H1 (cell line): ENCODE data around the gene COX19. TPM values are rescaled to one million over a fixed set of nuclear protein-coding genes. Genes with fewer than 3 reads are reported as not detected.

Experiments
- CTCF ChIA-PET: fragments of 300-600 bp; sonication (Branson Sonifier 250); formaldehyde crosslinking; loops from one replicate; lab custom pipeline; 2021; ENCODE audit not compliant: partially characterized antibody; lab: Charles Lee
- POLR2A ChIA-PET: fragments of 300-600 bp; sonication (Branson Sonifier 250); formaldehyde crosslinking; loops from one replicate; lab custom pipeline; 2021; ENCODE audit warnings: inconsistent platforms; ENCODE audit not compliant: partially characterized antibody; lab: Charles Lee
- DNase-seq, 2 experiments: peaks; one replicate each; pipeline versions ENCODE4 v3.0.0 to v3.0.0-alpha.2; 2010 to 2022; ENCODE audit warnings: low spot score in 2 of 2, low read depth in 1 of 2, mixed read lengths in 1 of 2
- FAIRE-seq: peaks from 2 replicates; lab custom pipeline; 2011; peaks lifted over from hg19 to GRCh38; lab: Jason Lieb, UNC
- H2AFZ ChIP-seq: 2 replicates; pipeline ENCODE4 v1.8.1; 2012; ENCODE audit warnings: low read length, inconsistent platforms
- H2AK5ac ChIP-seq: 2 replicates; pipeline ENCODE4 v1.6.1; 2013; ENCODE audit warnings: low read depth, low read length
- H2BK120ac ChIP-seq: replicated peaks from 2 replicates; pipeline ENCODE3; 2013; ENCODE audit warnings: low read depth, low read length, inconsistent platforms
- H2BK12ac ChIP-seq: 2 replicates; pipeline ENCODE4 v1.6.1; 2013; ENCODE audit warnings: low read depth, low read length
- H2BK15ac ChIP-seq: 2 replicates; pipeline ENCODE4 v1.6.1; 2013; ENCODE audit warnings: low read length
- H2BK20ac ChIP-seq: 2 replicates; pipeline ENCODE4 v1.6.1; 2013; ENCODE audit warnings: low read length
- H2BK5ac ChIP-seq: 2 replicates; pipeline ENCODE4 v1.6.1; 2013; ENCODE audit warnings: low read depth, low read length
- H3K14ac ChIP-seq: 2 replicates; pipeline ENCODE4 v1.6.1; 2013; ENCODE audit warnings: inconsistent platforms; ENCODE audit not compliant: insufficient read length
- H3K18ac ChIP-seq: 2 replicates; pipeline ENCODE4 v1.6.1; 2013; ENCODE audit warnings: low read length; ENCODE audit errors: extremely low read depth
- H3K23ac ChIP-seq: 2 replicates; pipeline ENCODE4 v1.6.1; 2013; ENCODE audit warnings: inconsistent platforms; ENCODE audit not compliant: insufficient read length
- H3K23me2 ChIP-seq: 2 replicates; pipeline ENCODE4 v1.6.1; 2013; ENCODE audit warnings: low read depth, low read length
- H3K27ac ChIP-seq: 2 replicates; pipeline ENCODE4 v1.6.1; 2011; ENCODE audit warnings: low read depth, low read length, inconsistent platforms
- H3K27me3 ChIP-seq, 4 experiments: replicated peaks in 1 of 4; 1 replicate in 1 of 4; 2 replicates in 3 of 4; pipeline versions ENCODE4 v1.6.1 to v1.8.1; 2011 to 2013; ENCODE audit warnings: low read length in 3 of 4, mild to moderate bottlenecking in 3 of 4, inconsistent platforms in 2 of 4, mixed read lengths in 2 of 4, moderate library complexity in 1 of 4; ENCODE audit not compliant: control insufficient read depth in 3 of 4, insufficient read depth in 3 of 4; ENCODE audit errors: extremely low read depth in 1 of 4
- H3K36me3 ChIP-seq, 4 experiments: 2 replicates each; pipeline versions ENCODE4 v1.6.1 to v1.8.1; 2011 to 2013; ENCODE audit warnings: mild to moderate bottlenecking in 4 of 4, low read length in 3 of 4, moderate library complexity in 2 of 4, control low read depth in 1 of 4, inconsistent platforms in 1 of 4; ENCODE audit not compliant: insufficient read depth in 4 of 4, control insufficient read depth in 2 of 4
- H3K4ac ChIP-seq: replicated peaks from 2 replicates; pipeline ENCODE3; 2013; ENCODE audit warnings: low read length, low read depth, mixed read lengths, inconsistent platforms; ENCODE audit not compliant: insufficient read length
- H3K4me1 ChIP-seq, 4 experiments: replicated peaks in 1 of 4; 1 replicate in 1 of 4; 2 replicates in 3 of 4; pipeline versions ENCODE4 v1.6.1 to v1.8.1; 2011 to 2013; ENCODE audit warnings: low read length in 3 of 4, inconsistent platforms in 2 of 4, mixed read lengths in 1 of 4; ENCODE audit not compliant: insufficient read depth in 4 of 4, control insufficient read depth in 3 of 4
- H3K4me2 ChIP-seq, 2 experiments: 2 replicates each; pipeline versions ENCODE4 v1.6.1 to v1.8.1; 2011 to 2013; ENCODE audit warnings: low read depth in 2 of 2, low read length in 2 of 2, control low read depth in 1 of 2, inconsistent platforms in 1 of 2, mild to moderate bottlenecking in 1 of 2; ENCODE audit not compliant: insufficient read depth in 1 of 2
- H3K4me3 ChIP-seq, 4 experiments: fragments of 200-600, 300-600 bp in 1 of 4; sonication (generic), shearing (Covaris generic), sonication (Bioruptor Twin) in 1 of 4; 2 replicates each; pipeline versions ENCODE4 v1.5.1 to v1.8.1; 2011 to 2016; ENCODE audit warnings: low read length in 4 of 4, low read depth in 3 of 4, control low read depth in 2 of 4, inconsistent platforms in 2 of 4, mild to moderate bottlenecking in 2 of 4, mixed read lengths in 1 of 4, moderate library complexity in 1 of 4; ENCODE audit not compliant: insufficient read depth in 2 of 4; ENCODE audit errors: extremely low read depth in 1 of 4
- H3K56ac ChIP-seq: replicated peaks from 2 replicates; pipeline ENCODE3; 2013; ENCODE audit warnings: low read depth, mild to moderate bottlenecking, mixed read lengths, low read length, inconsistent platforms; ENCODE audit not compliant: insufficient read length
- H3K79me1 ChIP-seq: 2 replicates; pipeline ENCODE4 v1.6.1; 2013; ENCODE audit warnings: low read depth, low read length, control low read depth
- H3K79me2 ChIP-seq, 2 experiments: 2 replicates each; pipeline versions ENCODE4 v1.6.1 to v1.8.1; 2012 to 2013; ENCODE audit warnings: low read length in 2 of 2, mild to moderate bottlenecking in 2 of 2, inconsistent platforms in 1 of 2; ENCODE audit not compliant: insufficient read depth in 2 of 2, control insufficient read depth in 1 of 2
- H3K9ac ChIP-seq, 4 experiments: replicated peaks in 1 of 4; 1 replicate in 1 of 4; 2 replicates in 3 of 4; pipeline versions ENCODE4 v1.6.1 to v1.8.1; 2011 to 2013; ENCODE audit warnings: low read depth in 3 of 4, low read length in 3 of 4, control low read depth in 2 of 4, mild to moderate bottlenecking in 2 of 4, moderate library complexity in 2 of 4, inconsistent platforms in 1 of 4; ENCODE audit errors: extremely low read depth in 1 of 4
- H3K9me3 ChIP-seq, 2 experiments: 2 replicates each; pipeline versions ENCODE4 v1.6.1 to v1.8.1; 2012 to 2013; ENCODE audit warnings: mild to moderate bottlenecking in 2 of 2, moderate library complexity in 2 of 2, control low read depth in 1 of 2, inconsistent platforms in 1 of 2, low read depth in 1 of 2, low read length in 1 of 2, mixed read lengths in 1 of 2; ENCODE audit not compliant: insufficient read depth in 2 of 2
- H4K20me1 ChIP-seq, 2 experiments: replicated peaks in 1 of 2; 2 replicates each; pipeline versions ENCODE3 to v1.8.1; 2011 to 2013; ENCODE audit warnings: inconsistent platforms in 2 of 2, low read length in 2 of 2, mild to moderate bottlenecking in 1 of 2; ENCODE audit not compliant: insufficient read depth in 2 of 2, control insufficient read depth in 1 of 2
- H4K5ac ChIP-seq: 2 replicates; pipeline ENCODE4 v1.6.1; 2013; ENCODE audit warnings: low read length, low read depth, mixed read lengths, inconsistent platforms; ENCODE audit not compliant: insufficient read length
- H4K8ac ChIP-seq: 2 replicates; pipeline ENCODE4 v1.8.0; 2013; ENCODE audit warnings: mild to moderate bottlenecking, moderate library complexity, low read length, inconsistent platforms; ENCODE audit not compliant: insufficient read depth; ENCODE audit errors: extremely low read depth
- H4K91ac ChIP-seq: replicated peaks from 2 replicates; pipeline ENCODE3; 2013; ENCODE audit warnings: low read length, mixed read lengths, inconsistent platforms; ENCODE audit not compliant: insufficient read length
- CTCF ChIP-seq, 3 experiments: IDR thresholded peaks; 1 replicate in 2 of 3; 2 replicates in 1 of 3; pipeline versions ENCODE4 v1.5.1 to v1.6.1; 2011; ENCODE audit warnings: low read length in 3 of 3, mild to moderate bottlenecking in 3 of 3, inconsistent platforms in 2 of 3, low read depth in 1 of 3, moderate library complexity in 1 of 3; ENCODE audit not compliant: insufficient read depth in 1 of 3; ENCODE audit errors: control extremely low read depth in 1 of 3
- PHF8 ChIP-seq: fragments of 200-600 bp; sonication (generic); conservative IDR thresholded peaks from 2 replicates; pipeline ENCODE4 v1.7.1; 2012; ENCODE audit warnings: low read depth, mild to moderate bottlenecking, inconsistent platforms, low read length, moderate library complexity
- TEAD4 ChIP-seq: IDR thresholded peaks from 2 replicates; pipeline ENCODE4 v1.6.1; 2012; ENCODE audit warnings: low read depth, low read length, inconsistent platforms, mixed read lengths
- WGBS, 2 experiments: shearing (Covaris generic) in 1 of 2; methylation state at CpG; one replicate each; pipeline versions ENCODE4 v1.1.6 to v1.1.7; 2013 to 2015; ENCODE audit warnings: low lambda C conversion rate in 2 of 2, mixed read lengths in 2 of 2, inconsistent platforms in 1 of 2, low coverage in 1 of 2, missing lambda C conversion rate in 1 of 2; ENCODE audit not compliant: insufficient replicate concordance in 2 of 2, insufficient coverage in 1 of 2, insufficient read length in 1 of 2; ENCODE audit errors: extremely low coverage in 1 of 2, missing lambda C conversion rate in 1 of 2; 5-methylcytosine and 5-hydroxymethylcytosine counted together
- polyA plus RNA-seq, 7 experiments: library from polyadenylated mRNA; depleted of rRNA in 3 of 7; stranded (reverse) in 5 of 7; unstranded in 2 of 7; fragments of >200 nt in 5 of 7; fragments of 200-250 nt in 2 of 7; gene quantifications; 1 replicate in 5 of 7; 2 replicates in 1 of 7; 4 replicates in 1 of 7; pipeline versions ENCODE4 v1.2.1 to v1.2.3, GENCODE V29; 2011 to 2013; ENCODE audit warnings: missing spikeins in 2 of 7, mixed read lengths in 2 of 7
- total RNA-seq: library from RNA; stranded (reverse); fragmentation: NEBNext Ultra II Directional; extraction: Animal tissue kit (Norgen Biotek cat#: 25700); gene quantifications from 2 replicates; pipeline ENCODE4 v1.2.1, GENCODE V29; 2021

COX19 gene
- total and polyA plus RNA-seq, 2 of the 8 experiments (the other 6 are each of a cell fraction or from before 2014, with no cell fraction given): 3.9 to 7.9 TPM

GRCh38 chr7:1019789-1020610, 44.7 kb upstream of the COX19 start:
- no peak overlapping the region for H3K56ac ChIP-seq
- no peaks in the 10 kb centered on the region for H3K4me1 ChIP-seq
- no peak overlapping the region for H3K23ac ChIP-seq
- no peaks in the 10 kb centered on the region for H3K27me3 ChIP-seq
- no peak overlapping the region; the same call in 1 of the 2 replicates for H4K8ac ChIP-seq
- no peak overlapping the region for H2BK5ac ChIP-seq
- CTCF ChIA-PET: interaction anchor here (0.7 to 10.9 kb wide), 10 partner anchors 26 to 97 kb away, joined by 3 to 117 read pairs (median 4); no protein-coding TSS in a partner anchor
- H3K4ac ChIP-seq: no peak overlapping the region
- H2BK15ac ChIP-seq: no peak overlapping the region
- no peak overlapping the region for H4K91ac ChIP-seq
- no peak overlapping the region for H2AK5ac ChIP-seq
- H3K4me3 ChIP-seq: no peak overlapping the region
- H4K20me1 ChIP-seq: peaks cover 7% of the 10 kb centered on the region in 2 experiments
- no peaks in the 10 kb centered on the region; a peak in 1 of 8 replicates for H3K36me3 ChIP-seq
- WGBS, 2 experiments: 90% methylated on average over 21 of the region's 42 CpGs; no CpG with 5 or more reads in 1 of the 2 experiments
- no peak overlapping the region for H2BK120ac ChIP-seq
- H3K9ac ChIP-seq: 0 out of 7 replicates have a peak overlapping the region, but pooled peaks of 1 of the 4 experiments have one; percentile 15
- no peak overlapping the region for H3K18ac ChIP-seq
- FAIRE-seq (no peak), DNase-seq (no peak)
- peaks cover 0 to 6% of the 10 kb centered on the region in 2 experiments; a peak in 1 of 4 replicates for H3K79me2 ChIP-seq
- no peak for TF ChIP-seq PHF8
- TF ChIP-seq TEAD4: 0 out of 2 replicates have a peak, but pooled peaks have one; percentile 18
- peak in 1 of 3 experiments; percentile 34; a peak in 1 of 4 replicates for TF ChIP-seq CTCF (IDR thresholded peaks at IDR 0.05; ENCODE audit: control extremely low read depth in 1 of 3, insufficient read depth in 1 of 3, low read depth in 1 of 3, low read length in 3 of 3)
- no peak overlapping the region for H3K4me2 ChIP-seq
- H2BK12ac ChIP-seq: no peak overlapping the region
- no peak overlapping the region for H2AFZ ChIP-seq
- H4K5ac ChIP-seq: no peak overlapping the region
- H3K14ac ChIP-seq: no peak overlapping the region
- no peak overlapping the region for H3K27ac ChIP-seq
- H2BK20ac ChIP-seq: no peak overlapping the region
- H3K79me1 ChIP-seq: peaks cover 8% of the 10 kb centered on the region
- H3K23me2 ChIP-seq: no peaks in the 10 kb centered on the region
- POLR2A ChIA-PET: interaction anchor here (0.7 to 1.1 kb wide), 2 partner anchors 27 to 117 kb away, joined by 3 read pairs; no protein-coding TSS in a partner anchor
- H3K9me3 ChIP-seq: peaks cover 0 to 8% of the 10 kb centered on the region in 2 experiments; a peak in 1 of 4 replicates
